ENCODE data around the gene DNAH10. TPM values are rescaled to one million over a fixed set of nuclear protein-coding genes. Genes with fewer than 3 reads are reported as not detected.

The DNAH10 gene
- total RNA-seq, 1 experiment from 2014 or later, result 0.09 TPM

DNA sequence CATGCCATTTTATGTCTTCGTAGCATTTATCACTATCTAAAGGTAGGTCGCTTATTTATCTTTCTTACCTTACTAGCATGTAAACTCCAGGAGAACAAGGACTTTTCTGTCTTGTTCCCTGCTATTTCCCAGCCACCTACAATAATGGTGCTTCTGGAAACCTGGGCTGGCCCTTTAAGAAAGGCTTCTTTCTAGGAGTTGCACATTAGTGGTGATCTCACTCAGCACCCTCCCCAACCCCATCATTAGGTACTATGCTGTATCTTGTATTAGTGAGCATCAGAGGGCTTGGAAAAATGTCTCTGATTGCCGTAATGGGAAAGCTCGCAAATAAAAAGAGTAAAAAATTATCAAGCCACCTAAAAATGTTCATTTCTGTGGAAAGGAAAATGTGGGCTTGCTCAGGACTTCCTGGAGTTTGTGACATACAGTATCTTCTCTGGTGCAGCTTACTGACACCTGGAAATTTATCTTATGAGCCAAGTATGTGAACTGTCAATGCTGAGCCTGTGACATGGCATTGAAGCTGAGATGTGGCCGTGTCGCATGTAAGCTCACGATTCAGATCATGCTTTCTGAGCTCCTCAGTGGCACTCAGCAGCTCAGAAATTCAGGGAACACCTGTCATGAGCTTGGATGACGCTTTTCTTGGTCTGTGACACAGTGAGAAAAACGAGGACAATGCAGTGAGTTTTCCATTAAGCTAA, 198.1 kb downstream of the DNAH10 start (continued):
- TF ChIP-seq TEAD4 (CRISPR knock-in tag; IDR thresholded peaks at IDR 0.05), result no peak
- TF ChIP-seq ATF1 (CRISPR knock-in tag; IDR thresholded peaks at IDR 0.05), result no peak
- TF ChIP-seq OVOL2 (CRISPR knock-in tag; IDR thresholded peaks at IDR 0.05; ENCODE audit: borderline replicate concordance), result no peak
- no peak for TF ChIP-seq TP53 (CRISPR knock-in tag; IDR thresholded peaks at IDR 0.05)
- TF ChIP-seq, protein P1, sequence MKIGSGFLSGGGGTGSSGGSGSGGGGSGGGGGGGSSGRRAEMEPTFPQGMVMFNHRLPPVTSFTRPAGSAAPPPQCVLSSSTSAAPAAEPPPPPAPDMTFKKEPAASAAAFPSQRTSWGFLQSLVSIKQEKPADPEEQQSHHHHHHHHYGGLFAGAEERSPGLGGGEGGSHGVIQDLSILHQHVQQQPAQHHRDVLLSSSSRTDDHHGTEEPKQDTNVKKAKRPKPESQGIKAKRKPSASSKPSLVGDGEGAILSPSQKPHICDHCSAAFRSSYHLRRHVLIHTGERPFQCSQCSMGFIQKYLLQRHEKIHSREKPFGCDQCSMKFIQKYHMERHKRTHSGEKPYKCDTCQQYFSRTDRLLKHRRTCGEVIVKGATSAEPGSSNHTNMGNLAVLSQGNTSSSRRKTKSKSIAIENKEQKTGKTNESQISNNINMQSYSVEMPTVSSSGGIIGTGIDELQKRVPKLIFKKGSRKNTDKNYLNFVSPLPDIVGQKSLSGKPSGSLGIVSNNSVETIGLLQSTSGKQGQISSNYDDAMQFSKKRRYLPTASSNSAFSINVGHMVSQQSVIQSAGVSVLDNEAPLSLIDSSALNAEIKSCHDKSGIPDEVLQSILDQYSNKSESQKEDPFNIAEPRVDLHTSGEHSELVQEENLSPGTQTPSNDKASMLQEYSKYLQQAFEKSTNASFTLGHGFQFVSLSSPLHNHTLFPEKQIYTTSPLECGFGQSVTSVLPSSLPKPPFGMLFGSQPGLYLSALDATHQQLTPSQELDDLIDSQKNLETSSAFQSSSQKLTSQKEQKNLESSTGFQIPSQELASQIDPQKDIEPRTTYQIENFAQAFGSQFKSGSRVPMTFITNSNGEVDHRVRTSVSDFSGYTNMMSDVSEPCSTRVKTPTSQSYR (CRISPR knock-in tag; IDR thresholded peaks at IDR 0.05), result no peak
- TF ChIP-seq, protein P2, sequence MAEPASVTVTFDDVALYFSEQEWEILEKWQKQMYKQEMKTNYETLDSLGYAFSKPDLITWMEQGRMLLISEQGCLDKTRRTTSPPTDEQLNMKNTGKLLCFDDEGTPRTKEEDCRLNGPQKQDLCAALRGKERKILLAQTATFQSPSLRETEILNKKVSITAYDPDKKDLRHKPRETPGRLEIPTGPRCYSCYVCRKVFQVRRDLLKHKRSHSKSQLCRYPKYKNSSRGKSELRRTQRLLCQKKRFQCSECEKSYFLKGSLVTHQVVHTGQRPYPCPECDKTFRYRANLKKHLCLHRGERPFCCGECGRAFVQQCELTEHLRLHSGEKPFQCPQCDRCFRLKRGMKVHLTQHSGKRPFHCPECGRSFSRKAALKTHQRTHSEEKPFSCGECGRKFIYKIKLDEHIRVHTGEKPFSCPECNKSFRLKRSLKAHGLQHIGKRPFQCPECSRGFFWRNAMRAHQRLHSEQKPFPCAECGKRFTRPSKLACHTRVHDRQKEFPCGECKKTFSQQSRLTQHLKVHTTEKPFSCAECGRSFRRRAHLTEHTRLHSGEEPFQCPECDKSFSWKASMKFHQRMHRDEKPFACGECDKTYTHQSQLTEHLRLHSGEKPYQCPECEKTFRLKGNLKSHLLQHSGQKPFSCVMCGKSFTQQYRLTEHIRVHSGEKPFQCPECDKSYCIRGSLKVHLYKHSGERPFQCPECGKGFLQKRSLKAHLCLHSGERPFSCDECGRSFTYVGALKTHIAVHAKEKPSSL (CRISPR knock-in tag; conservative IDR thresholded peaks at IDR 0.05), result no peak
- TF ChIP-seq ZNF138 (CRISPR knock-in tag; conservative IDR thresholded peaks at IDR 0.05), result no peak

DNA sequence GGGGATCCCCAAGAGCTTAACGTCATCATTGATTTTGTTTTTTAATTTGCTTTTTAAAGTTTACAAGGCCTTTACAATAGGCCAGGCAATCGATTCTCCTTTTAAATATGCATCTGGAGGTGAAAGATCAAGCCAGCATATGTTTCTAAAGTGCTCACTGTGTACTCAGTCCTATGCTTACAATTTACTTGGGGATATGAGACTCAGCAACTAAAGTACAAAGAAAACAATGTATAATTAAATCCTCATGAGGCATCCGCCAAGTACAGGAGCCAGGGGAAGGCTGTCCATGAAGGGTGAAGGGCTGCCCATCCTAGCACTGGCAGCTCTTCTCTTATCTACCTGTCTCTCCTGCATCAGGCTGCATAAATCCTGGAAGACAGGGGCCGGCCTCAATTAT, 198.8 kb downstream of the DNAH10 start:
- H3K36me3 Mint-ChIP-seq, result no peaks in the 10 kb centered on the region
- TF ChIP-seq, protein P3, sequence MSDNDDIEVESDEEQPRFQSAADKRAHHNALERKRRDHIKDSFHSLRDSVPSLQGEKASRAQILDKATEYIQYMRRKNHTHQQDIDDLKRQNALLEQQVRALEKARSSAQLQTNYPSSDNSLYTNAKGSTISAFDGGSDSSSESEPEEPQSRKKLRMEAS (CRISPR knock-in tag; IDR thresholded peaks at IDR 0.05), result no peak
- DNase-seq (ENCODE audit: low spot score) (no peak), ATAC-seq (no peak)
- ChIA-PET POLR2A (no interaction called here), CTCF (interaction anchor here (0.8 to 2.1 kb wide), 4 partner anchors 12 to 119 kb away, joined by 3 to 7 read pairs (median 4); partner anchors contain the start of genes CCDC92 and ZNF664)
- H3K4me3 Mint-ChIP-seq, result no peak overlapping the region
- H3K27ac Mint-ChIP-seq, result no peak overlapping the region
- H3K9me3 Mint-ChIP-seq, result no peaks in the 10 kb centered on the region
- H3K27me3 Mint-ChIP-seq (ENCODE audit: low read depth), result peaks cover 93% of the 10 kb centered on the region
- H3K4me1 Mint-ChIP-seq, result no peaks in the 10 kb centered on the region

DNA sequence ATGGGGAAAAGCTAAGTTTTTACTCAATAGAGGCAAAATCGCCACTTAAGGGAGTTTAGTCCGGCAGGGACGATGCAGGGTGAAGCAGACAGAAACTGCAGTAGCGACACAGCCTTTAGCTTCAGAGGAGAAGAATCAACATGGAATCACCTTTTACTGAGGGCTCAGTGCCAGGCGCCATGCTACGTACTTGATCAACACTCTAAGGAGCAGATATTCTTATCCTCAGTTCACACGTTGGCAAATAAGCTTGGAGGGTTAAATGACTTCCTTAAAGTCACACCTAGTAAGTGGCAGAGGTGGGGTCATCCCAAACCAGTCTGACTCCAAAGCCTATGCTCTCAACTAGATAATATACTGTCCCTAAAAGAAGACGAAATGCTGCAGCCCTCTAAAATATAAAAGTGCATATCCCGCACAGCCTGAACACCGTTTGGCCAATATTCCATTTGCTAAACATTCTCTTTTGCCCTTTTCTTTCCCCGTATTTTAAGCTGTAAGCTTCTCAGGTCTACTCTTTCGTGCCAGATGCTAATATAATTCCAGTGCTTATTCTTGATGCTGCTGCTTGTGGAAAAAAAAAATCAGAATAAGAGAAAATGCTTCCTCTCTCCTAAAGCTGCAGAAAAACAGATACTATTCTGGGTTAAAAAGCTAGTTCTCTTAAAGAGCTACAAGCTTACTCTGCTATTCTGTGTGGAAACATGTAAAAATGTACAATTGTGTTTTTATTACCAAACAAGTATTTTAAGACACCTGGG, 199.7 kb downstream of the DNAH10 start:
- TF ChIP-seq ZNF396 (CRISPR knock-in tag; IDR thresholded peaks at IDR 0.05; ENCODE audit: borderline replicate concordance), result no peak
- TF ChIP-seq, protein P4, sequence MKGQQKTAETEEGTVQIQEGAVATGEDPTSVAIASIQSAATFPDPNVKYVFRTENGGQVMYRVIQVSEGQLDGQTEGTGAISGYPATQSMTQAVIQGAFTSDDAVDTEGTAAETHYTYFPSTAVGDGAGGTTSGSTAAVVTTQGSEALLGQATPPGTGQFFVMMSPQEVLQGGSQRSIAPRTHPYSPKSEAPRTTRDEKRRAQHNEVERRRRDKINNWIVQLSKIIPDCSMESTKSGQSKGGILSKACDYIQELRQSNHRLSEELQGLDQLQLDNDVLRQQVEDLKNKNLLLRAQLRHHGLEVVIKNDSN (CRISPR knock-in tag; IDR thresholded peaks at IDR 0.05), result no peak
- H3K27ac Mint-ChIP-seq, result no peak overlapping the region
- ATAC-seq (no peak), DNase-seq (ENCODE audit: low spot score) (no peak)
- no peak overlapping the region for H3K4me3 Mint-ChIP-seq
- no peaks in the 10 kb centered on the region for H3K4me1 Mint-ChIP-seq
- POLR2A ChIA-PET, result no interaction called here
- no peaks in the 10 kb centered on the region for H3K9me3 Mint-ChIP-seq
- no peaks in the 10 kb centered on the region for H3K36me3 Mint-ChIP-seq
- peaks cover 95% of the 10 kb centered on the region for H3K27me3 Mint-ChIP-seq (ENCODE audit: low read depth)
- CTCF ChIA-PET, result interaction anchor here (1.2 to 1.3 kb wide), 2 partner anchors 23 to 56 kb away, joined by 4 read pairs; no protein-coding TSS in a partner anchor

DNA sequence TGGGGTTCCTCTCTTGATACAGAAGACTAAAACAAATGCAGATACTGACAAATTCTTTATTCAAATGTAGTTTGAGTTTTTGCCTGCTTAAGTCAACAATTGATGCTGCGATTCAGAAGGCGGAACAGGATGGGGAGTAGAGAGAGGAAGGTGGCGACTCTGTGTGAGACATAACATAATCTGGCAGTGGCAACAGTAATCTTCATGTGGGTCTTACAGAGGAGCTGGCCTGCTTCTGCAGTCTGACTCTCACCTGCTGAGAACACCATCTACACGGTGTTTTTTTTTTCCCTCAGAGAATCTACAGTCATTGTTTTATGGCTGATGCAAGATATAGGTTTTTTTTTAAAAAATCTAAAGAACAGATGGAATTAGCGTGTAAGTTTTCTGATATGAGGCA, 200.4 kb downstream of the DNAH10 start:
- Mint-ChIP-seq H3K9me3 (no peaks in the 10 kb centered on the region), H3K36me3 (no peaks in the 10 kb centered on the region), H3K4me1 (no peaks in the 10 kb centered on the region), H3K4me3 (no peak overlapping the region), H3K27ac (no peak overlapping the region), H3K27me3 (ENCODE audit: low read depth) (peaks cover 95% of the 10 kb centered on the region)
- ATAC-seq (no peak), DNase-seq (ENCODE audit: low spot score) (no peak)
- ChIA-PET POLR2A (interaction anchor here (0.5 kb wide), 1 partner anchor 1811 kb away, joined by 3 read pairs; no protein-coding TSS in a partner anchor), CTCF (interaction anchor here (1.2 to 1.3 kb wide), 2 partner anchors 24 to 57 kb away, joined by 4 read pairs; no protein-coding TSS in a partner anchor)
- TF ChIP-seq TP53 (CRISPR knock-in tag; IDR thresholded peaks at IDR 0.05) (no peak), NR2C2 (CRISPR knock-in tag; IDR thresholded peaks at IDR 0.05) (no peak), CBFB (CRISPR knock-in tag; IDR thresholded peaks at IDR 0.05; ENCODE audit: low read depth) (no peak), ZNF232 (CRISPR knock-in tag; IDR thresholded peaks at IDR 0.05) (no peak)
- TF ChIP-seq, protein P5, sequence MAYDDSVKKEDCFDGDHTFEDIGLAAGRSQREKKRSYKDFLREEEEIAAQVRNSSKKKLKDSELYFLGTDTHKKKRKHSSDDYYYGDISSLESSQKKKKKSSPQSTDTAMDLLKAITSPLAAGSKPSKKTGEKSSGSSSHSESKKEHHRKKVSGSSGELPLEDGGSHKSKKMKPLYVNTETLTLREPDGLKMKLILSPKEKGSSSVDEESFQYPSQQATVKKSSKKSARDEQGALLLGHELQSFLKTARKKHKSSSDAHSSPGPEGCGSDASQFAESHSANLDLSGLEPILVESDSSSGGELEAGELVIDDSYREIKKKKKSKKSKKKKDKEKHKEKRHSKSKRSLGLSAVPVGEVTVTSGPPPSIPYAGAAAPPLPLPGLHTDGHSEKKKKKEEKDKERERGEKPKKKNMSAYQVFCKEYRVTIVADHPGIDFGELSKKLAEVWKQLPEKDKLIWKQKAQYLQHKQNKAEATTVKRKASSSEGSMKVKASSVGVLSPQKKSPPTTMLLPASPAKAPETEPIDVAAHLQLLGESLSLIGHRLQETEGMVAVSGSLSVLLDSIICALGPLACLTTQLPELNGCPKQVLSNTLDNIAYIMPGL (CRISPR knock-in tag; IDR thresholded peaks at IDR 0.05), result no peak
